HG03108 (cell line): ENCODE results near the gene RAPGEF5.
"Not testable (repeated sequence)": the region's sequence is repeated elsewhere in the genome, so short reads cannot be mapped to it uniquely, and the experiment has no call there.

Source experiments
- ATAC-seq: cut with Tn5 transposase; IDR thresholded peaks from one replicate; pipeline ENCODE4 v1.9.1; 2021; ENCODE audit warnings: moderate library complexity; ENCODE audit not compliant: unreplicated experiment

RAPGEF5 gene

GRCh38 chr7:22094413-22095342 lies 262.3 kb downstream of the RAPGEF5 start:
- no peak for ATAC-seq

DNA sequence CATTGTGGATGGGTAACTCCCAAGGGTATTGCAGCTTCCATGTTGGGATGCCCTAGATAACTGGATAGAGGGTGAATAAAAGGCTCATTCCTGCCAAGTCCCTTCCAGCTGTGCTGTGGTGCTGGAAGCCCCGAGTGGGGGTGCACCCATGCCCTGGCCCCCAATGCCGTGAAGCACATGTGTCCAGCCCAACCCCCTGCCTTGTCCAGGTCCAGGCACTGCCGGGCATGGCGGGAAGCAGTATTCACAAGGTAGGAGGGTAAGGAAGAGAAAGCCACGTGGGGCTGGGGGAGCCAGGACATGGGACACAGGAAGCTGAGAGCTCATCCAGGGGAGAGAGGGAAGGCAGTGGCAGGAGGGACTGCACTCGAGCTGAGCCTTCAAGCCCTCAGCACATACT lies 263.0 kb downstream of the RAPGEF5 start:
- no peak for ATAC-seq

GRCh38 chr7:22093001-22093400 lies 264.0 kb downstream of the RAPGEF5 start:
- ATAC-seq, result no peak

DNA sequence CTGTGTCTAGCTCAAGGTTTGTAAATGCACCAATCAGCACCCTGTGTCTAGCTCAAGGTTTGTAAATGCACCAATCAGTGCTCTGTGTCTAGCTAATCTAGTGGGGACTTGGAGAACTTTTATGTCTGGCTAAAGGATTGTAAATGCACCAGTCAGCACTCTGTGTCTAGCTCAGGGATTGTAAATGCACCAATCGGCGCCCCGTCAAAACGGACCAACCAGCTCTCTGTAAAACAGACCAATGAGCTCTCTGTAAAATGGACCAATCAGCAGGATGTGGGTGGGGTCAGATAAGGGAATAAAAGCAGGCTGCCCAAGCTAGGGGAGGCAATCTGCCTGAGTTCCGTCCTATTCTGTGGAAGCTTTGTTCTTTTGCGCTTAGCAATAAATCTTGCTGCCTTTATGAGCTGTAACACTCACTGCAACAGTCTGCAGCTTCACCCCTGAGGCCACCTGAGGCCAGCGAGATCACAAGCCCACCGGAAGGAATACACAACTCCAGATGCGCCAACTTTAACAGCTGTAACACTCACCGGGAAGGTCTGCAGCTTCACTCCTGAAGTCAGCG lies 265.9 kb downstream of the RAPGEF5 start:
- not testable (repeated sequence) for ATAC-seq

GRCh38 chr7:22090512-22090911 lies 266.4 kb downstream of the RAPGEF5 start:
- ATAC-seq, result no peak

GRCh38 chr7:22090107-22090506 lies 266.8 kb downstream of the RAPGEF5 start:
- ATAC-seq, result no peak

DNA sequence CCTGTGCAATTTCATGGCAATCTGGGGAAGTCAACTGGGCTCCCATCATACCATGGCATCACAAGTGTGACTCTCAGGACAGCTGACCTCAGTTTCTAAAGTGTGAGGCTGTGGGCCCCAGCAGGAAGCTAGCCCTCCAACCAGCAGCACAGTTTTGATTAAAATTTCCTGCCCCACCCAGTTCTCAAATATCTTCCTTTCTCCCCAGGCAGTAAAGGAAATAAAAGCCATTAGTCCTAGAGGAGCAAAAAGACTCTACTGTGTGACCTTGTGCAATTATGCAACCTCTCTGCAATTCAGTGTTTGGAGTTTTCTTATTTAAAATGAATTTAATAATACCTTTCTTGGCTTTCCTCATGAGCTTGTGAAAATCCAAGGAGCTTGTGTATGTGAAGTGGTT lies 268.1 kb downstream of the RAPGEF5 start:
- no peak for ATAC-seq

DNA sequence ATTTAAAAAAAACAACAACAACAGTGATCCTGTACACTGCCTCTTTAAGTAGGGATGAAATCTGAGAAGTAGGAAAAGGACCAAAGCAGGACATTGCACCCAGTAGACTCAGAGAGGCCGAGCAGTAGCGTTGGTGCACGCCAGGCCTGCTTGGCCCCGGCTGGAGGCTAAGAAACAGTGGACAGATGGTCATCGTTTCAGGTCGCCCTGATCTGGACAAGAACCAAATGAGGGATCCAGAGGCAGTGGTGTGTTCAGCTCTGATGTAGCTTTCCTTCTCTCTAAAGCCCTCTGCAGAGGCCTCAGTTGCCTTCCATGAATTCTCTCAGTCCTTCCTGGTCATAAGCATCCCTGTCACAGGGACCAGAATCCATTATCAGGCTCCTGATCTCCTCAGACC lies 269.1 kb downstream of the RAPGEF5 start:
- no peak for ATAC-seq

- ATAC-seq, result no peak
Measured at GRCh38 chr7:22083704-22084240, 273.2 kb downstream of the RAPGEF5 start.

DNA sequence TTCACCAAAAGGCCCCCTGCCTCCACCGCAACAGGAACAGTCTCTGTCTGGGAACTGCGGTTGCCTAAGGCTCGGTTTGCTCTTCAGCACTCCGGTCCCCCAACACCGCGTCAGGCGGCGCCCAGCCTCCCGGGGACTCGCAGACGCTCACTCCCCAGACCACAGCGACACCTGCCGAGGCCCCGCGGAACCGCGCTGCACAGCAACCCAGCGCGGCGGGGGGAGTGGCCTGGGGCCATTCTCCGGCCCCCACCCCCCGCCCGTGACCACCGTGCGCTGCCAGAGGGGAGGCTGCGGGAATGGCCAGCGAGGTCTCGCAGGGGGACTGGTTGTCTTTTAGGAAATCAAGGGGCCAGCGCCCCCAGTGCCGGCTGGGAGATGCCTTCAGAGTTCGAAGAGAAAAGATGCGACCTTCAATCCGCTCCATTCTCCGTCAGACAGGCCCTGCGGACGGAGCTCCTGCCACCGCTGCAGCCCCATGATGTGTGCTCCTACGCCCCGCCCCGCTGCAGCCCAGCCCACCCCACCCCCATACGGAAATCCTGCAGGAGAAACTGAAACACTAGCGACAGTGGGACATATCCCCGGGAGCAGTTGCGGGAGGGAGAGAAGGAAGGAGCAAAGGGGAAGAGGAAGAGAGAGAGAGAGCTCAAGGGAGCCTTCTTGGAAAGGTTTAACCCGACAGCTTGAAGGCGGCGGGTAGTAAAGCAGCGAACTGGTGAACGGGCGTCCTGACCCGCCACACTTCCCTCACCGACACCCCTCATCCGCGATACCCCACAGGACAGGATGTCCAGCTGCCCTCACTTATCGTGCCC lies 273.9 kb downstream of the RAPGEF5 start:
- ATAC-seq, result peak; percentile 98

DNA sequence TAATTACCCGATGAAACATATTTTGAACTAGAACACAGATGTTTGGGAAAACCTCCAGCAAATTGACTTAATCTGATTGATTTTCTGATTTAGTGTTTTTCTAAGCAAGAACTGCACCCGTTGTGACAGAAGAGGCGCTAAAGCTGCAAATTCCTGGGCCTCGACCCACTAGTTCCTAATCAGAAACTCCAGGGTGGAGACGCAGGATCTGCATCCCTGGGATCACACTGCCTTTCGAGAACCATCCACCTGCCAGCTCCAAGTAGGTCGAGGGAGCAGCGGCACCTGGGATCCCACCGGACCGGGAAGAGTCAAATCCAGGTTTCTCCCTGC lies 274.4 kb downstream of the RAPGEF5 start:
- no peak for ATAC-seq

GRCh38 chr7:22080219-22080618 lies 276.7 kb downstream of the RAPGEF5 start:
- not testable (repeated sequence) for ATAC-seq

DNA sequence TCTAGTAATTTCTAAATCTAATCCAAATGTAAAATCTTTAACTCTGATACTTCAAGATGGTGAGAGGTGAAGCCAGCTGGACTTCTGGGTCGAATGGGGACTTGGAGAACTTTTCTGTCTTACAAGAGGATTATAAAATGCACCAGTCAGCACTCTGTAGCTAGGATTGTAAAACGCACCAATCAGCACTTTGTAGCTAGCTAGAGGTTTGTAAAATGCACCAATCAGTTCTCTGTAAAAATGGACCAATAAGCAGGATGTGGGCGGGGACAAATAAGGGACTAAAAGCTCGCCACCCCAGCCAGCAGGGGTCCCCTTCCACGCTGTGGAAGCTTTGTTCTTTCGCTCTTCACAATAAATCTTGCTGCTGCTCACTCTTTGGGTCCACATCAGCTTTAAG lies 278.1 kb downstream of the RAPGEF5 start:
- ATAC-seq, result not testable (repeated sequence)

DNA sequence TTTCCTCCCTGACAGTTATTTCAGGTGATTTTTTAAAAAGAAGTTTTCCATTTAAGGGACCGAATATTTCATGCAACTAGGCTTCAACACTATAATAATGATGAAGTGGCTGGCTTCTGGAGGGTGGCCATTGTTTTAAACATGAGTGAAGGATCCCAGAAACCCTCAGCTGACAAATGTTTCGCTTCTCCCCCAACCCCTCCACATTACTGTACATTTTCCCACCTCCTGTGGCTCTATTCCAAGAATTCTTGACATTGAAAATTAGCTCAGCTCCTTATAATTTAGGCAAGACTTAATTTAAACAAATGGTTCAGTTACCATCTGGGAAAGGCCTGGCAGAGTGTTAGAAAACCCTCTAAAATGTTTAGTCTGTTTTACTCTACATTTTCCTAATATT lies 281.4 kb downstream of the RAPGEF5 start:
- ATAC-seq, result no peak

GRCh38 chr7:22074897-22075296 lies 282.1 kb downstream of the RAPGEF5 start:
- no peak for ATAC-seq
